Gastroesophageal sphincter (tissue), 3 donors: Measurements from ENCODE around the gene CENPN.

Experiments
- POLR2A ChIP-seq, 2 donors: fragments of 450-650 bp; IDR thresholded peaks; one replicate each; pipeline ENCODE4 v1.6.1; 2017; ENCODE audit warnings: antibody characterized with exemption in 2 of 2, mild to moderate bottlenecking in 2 of 2, moderate library complexity in 1 of 2
- TF ChIP-seq, protein P1 (sequence below), 4 experiments: fragments of 200-600 bp in 2 of 4; fragments of 450-650 bp in 2 of 4; sonication (generic) in 1 of 4; IDR thresholded peaks; one replicate each; pipeline ENCODE4 v1.5.1; 2017 to 2019; ENCODE audit warnings: antibody characterized with exemption in 4 of 4, mild to moderate bottlenecking in 2 of 4, moderate library complexity in 2 of 4

DNA sequence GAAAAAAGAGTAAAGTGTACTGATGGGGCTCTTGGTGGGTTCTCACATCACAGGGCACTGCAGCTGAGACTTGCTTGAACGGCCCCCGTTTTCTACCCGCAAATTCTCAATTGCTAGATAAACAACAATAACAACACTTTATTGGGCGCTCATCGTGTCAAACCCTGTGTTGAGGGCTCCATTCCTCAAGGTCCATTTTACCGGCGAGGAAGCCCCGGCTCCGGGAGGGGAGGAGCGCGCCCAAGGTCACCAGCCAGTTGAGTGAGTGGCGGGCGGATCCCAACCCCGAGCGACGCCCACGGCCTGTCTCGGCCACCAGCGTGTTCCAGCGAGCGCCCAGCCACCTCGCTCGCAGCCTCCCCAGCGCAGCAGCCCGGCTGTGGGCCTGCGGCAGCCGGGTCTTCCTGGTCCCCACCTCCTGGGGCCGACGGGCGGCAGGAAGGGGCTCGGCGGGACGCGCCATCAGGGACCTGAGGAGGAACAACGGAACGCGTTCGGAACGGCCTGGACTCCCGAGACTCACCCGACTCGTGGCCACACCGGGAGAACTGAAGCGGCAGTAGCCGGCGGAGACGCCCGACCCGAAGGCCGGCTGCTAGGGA, 702 bp upstream of the CENPN start:
- TF ChIP-seq, protein P1, sequence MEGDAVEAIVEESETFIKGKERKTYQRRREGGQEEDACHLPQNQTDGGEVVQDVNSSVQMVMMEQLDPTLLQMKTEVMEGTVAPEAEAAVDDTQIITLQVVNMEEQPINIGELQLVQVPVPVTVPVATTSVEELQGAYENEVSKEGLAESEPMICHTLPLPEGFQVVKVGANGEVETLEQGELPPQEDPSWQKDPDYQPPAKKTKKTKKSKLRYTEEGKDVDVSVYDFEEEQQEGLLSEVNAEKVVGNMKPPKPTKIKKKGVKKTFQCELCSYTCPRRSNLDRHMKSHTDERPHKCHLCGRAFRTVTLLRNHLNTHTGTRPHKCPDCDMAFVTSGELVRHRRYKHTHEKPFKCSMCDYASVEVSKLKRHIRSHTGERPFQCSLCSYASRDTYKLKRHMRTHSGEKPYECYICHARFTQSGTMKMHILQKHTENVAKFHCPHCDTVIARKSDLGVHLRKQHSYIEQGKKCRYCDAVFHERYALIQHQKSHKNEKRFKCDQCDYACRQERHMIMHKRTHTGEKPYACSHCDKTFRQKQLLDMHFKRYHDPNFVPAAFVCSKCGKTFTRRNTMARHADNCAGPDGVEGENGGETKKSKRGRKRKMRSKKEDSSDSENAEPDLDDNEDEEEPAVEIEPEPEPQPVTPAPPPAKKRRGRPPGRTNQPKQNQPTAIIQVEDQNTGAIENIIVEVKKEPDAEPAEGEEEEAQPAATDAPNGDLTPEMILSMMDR (IDR thresholded peaks at IDR 0.05): no peak
- peak; percentile 72 to 79 for TF ChIP-seq POLR2A (IDR thresholded peaks at IDR 0.05)
